NCI-H69 (cell line): ENCODE results near the gene RIT1.
A peak's percentile ranks its signal among the peaks of the same experiment; 100 is the strongest.

ENCODE experiments used
- DNase-seq: peaks from one replicate; lab custom pipeline; 2025; lab: John Stamatoyannopoulos, UW

Gene RIT1

GRCh38 chr1:155892796-155893195, 18.4 kb downstream of the RIT1 start:
- DNase-seq, result no peak

GRCh38 chr1:155890251-155890650, 20.9 kb downstream of the RIT1 start:
- DNase-seq, result no peak

GRCh38 chr1:155889566-155889965, 21.6 kb downstream of the RIT1 start:
- DNase-seq, result no peak

- no peak for DNase-seq
Observed at GRCh38 chr1:155888481-155888880, 22.7 kb downstream of the RIT1 start.

- DNase-seq, result no peak
Observed at GRCh38 chr1:155884982-155885381, 26.2 kb downstream of the RIT1 start.

- no peak for DNase-seq
Observed at GRCh38 chr1:155884031-155884960, 26.9 kb downstream of the RIT1 start.

- DNase-seq, result no peak
Observed at GRCh38 chr1:155882766-155883165, 28.4 kb downstream of the RIT1 start.

- no peak for DNase-seq
Observed at GRCh38 chr1:155882235-155882634, 28.9 kb downstream of the RIT1 start.

- no peak for DNase-seq
Observed at GRCh38 chr1:155880950-155881349, 30.2 kb downstream of the RIT1 start.

GRCh38 chr1:155880251-155880650, 30.9 kb downstream of the RIT1 start:
- no peak for DNase-seq

GRCh38 chr1:155877945-155878344, 33.2 kb downstream of the RIT1 start:
- DNase-seq, result no peak

- peak; percentile 71 for DNase-seq
Observed at GRCh38 chr1:155873860-155874259, 37.3 kb downstream of the RIT1 start.

- DNase-seq, result no peak
Observed at GRCh38 chr1:155872527-155872926, 38.6 kb downstream of the RIT1 start.

GRCh38 chr1:155871390-155871789, 39.8 kb downstream of the RIT1 start:
- DNase-seq, result peak; percentile 93

GRCh38 chr1:155867766-155868165, 43.4 kb downstream of the RIT1 start:
- no peak for DNase-seq

GRCh38 chr1:155864393-155864792, 46.8 kb downstream of the RIT1 start:
- no peak for DNase-seq

- no peak for DNase-seq
Observed at GRCh38 chr1:155861896-155862295, 49.3 kb downstream of the RIT1 start.

- peak; percentile 55 for DNase-seq
Observed at GRCh38 chr1:155860970-155861510, 50.1 kb downstream of the RIT1 start.

- peak; percentile 96 for DNase-seq
Observed at GRCh38 chr1:155859881-155860871, 51.0 kb downstream of the RIT1 start.

GRCh38 chr1:155859234-155859829, 51.8 kb downstream of the RIT1 start, which contains the start of gene SYT11:
Gene SYT11, plus strand, starts transcription at chr1:155859567. Its CDS starts 195 bp downstream, at chr1:155859762.
- DNase-seq, result peak; percentile 100

GRCh38 chr1:155858800-155859233, 52.3 kb downstream of the RIT1 start:
- DNase-seq, result no peak
